HepG2 (cell line): ENCODE data around the gene HS3ST3B1. TPM values are rescaled to one million over a fixed set of nuclear protein-coding genes. Genes with fewer than 3 reads are reported as not detected.

Source experiments
- ATAC-seq: fragments of 200-7000 bp; cut with Tn5 transposase; 3 replicates; pipeline ENCODE4 v1.9.1; 2020; ENCODE audit warnings: mild to moderate bottlenecking, moderate library complexity
- BruUV-seq: library from RNA; stranded (reverse); fragments of 400-500 nt; replicated peaks from 2 replicates; lab custom pipeline; 2021; lab: Mats Ljungman, UMichigan
- CTCF ChIA-PET: fragments of 300-600 bp; formaldehyde crosslinking; extraction: SDS; loops from one replicate; lab custom pipeline; 2021; ENCODE audit warnings: low total read pairs, inconsistent platforms, low intra/inter-chr PET ratio; lab: Yijun Ruan, JAX
- POLR2A ChIA-PET: fragments of 350-600 bp; sonication (Branson Sonifier 250); formaldehyde crosslinking; loops from one replicate; lab custom pipeline; 2020; ENCODE audit warnings: antibody characterized with exemption, inconsistent platforms; lab: Yijun Ruan, JAX
- DNase-seq: peaks from one replicate; pipeline ENCODE4 v3.0.0-alpha.2; 2015; ENCODE audit warnings: low spot score
- FAIRE-seq: peaks from 3 replicates; lab custom pipeline; 2011; peaks lifted over from hg19 to GRCh38; lab: Jason Lieb, UNC
- H2AFZ ChIP-seq: one replicate; pipeline ENCODE4 v1.6.1; 2011; ENCODE audit warnings: low read length, inconsistent platforms
- H3K27ac ChIP-seq: fragments of 300-600 bp; 3 replicates; pipeline ENCODE4 v1.8.0; 2011; ENCODE audit warnings: mixed run types, mild to moderate bottlenecking, mixed read lengths, low read length, inconsistent platforms; ENCODE audit not compliant: insufficient read depth; ENCODE audit errors: extremely low read length
- H3K27me3 ChIP-seq, 2 experiments: fragments of 200-600 bp in 1 of 2; 2 replicates in 1 of 2; 3 replicates in 1 of 2; pipeline versions ENCODE4 v1.6.0 to v1.8.0; 2011; ENCODE audit warnings: low read length in 2 of 2, mild to moderate bottlenecking in 2 of 2, moderate library complexity in 2 of 2, inconsistent platforms in 1 of 2; ENCODE audit not compliant: insufficient read depth in 2 of 2, control insufficient read depth in 1 of 2
- H3K36me3 ChIP-seq, 2 experiments: fragments of 200-600 bp in 1 of 2; replicated peaks in 1 of 2; 2 replicates in 1 of 2; 3 replicates in 1 of 2; pipeline versions ENCODE4 v1.5.1 to v1.8.0; 2011; ENCODE audit warnings: low read length in 2 of 2, inconsistent platforms in 1 of 2; ENCODE audit not compliant: insufficient read depth in 2 of 2, control insufficient read depth in 1 of 2
- H3K4me1 ChIP-seq: 2 replicates; pipeline ENCODE4 v1.5.1; 2012; ENCODE audit warnings: low read length, inconsistent platforms; ENCODE audit not compliant: insufficient read depth
- H3K4me2 ChIP-seq: 2 replicates; pipeline ENCODE4 v1.6.0; 2011; ENCODE audit warnings: low read depth, low read length, inconsistent platforms
- H3K4me3 ChIP-seq, 3 experiments: fragments of 200-600 bp in 1 of 3; sonication (generic), shearing (Covaris generic) in 1 of 3; replicated peaks in 1 of 3; 2 replicates each; pipeline ENCODE4 v1.5.1; 2011 to 2016; ENCODE audit warnings: low read length in 3 of 3, inconsistent platforms in 2 of 3, low read depth in 2 of 3, mild to moderate bottlenecking in 2 of 3, control low read depth in 1 of 3, mixed read lengths in 1 of 3; ENCODE audit not compliant: insufficient read depth in 1 of 3
- H3K79me2 ChIP-seq: one replicate; pipeline ENCODE4 v1.6.1; 2011; ENCODE audit warnings: low read length, inconsistent platforms; ENCODE audit not compliant: insufficient read depth
- H3K9ac ChIP-seq: 2 replicates; pipeline ENCODE4 v1.6.0; 2011; ENCODE audit warnings: mild to moderate bottlenecking, low read depth, low read length, inconsistent platforms; ENCODE audit not compliant: insufficient read depth
- H3K9me3 ChIP-seq: 2 replicates; pipeline ENCODE4 v1.5.1; 2012; ENCODE audit warnings: mild to moderate bottlenecking, low read length
- H4K20me1 ChIP-seq: 2 replicates; pipeline ENCODE4 v1.6.0; 2011; ENCODE audit warnings: inconsistent platforms, mild to moderate bottlenecking, low read length, moderate library complexity; ENCODE audit not compliant: insufficient read depth
- KMT2B ChIP-seq: IDR thresholded peaks from 2 replicates; pipeline ENCODE4 v1.6.1; 2016; ENCODE audit warnings: missing genetic modification reagents, missing compliant biosample characterization
- MBD4 ChIP-seq: IDR thresholded peaks from 2 replicates; pipeline ENCODE4 v1.6.1; 2012; ENCODE audit warnings: low read length, inconsistent platforms, borderline replicate concordance
- RBFOX2 ChIP-seq: fragments of 200-400 bp; formaldehyde crosslinking; IDR thresholded peaks from 2 replicates; pipeline ENCODE4 v1.6.1; 2017; ENCODE audit warnings: low read depth, mild to moderate bottlenecking, low read length
- RCOR2 ChIP-seq: IDR thresholded peaks from 2 replicates; pipeline ENCODE4 v1.6.1; 2016; ENCODE audit warnings: missing biosample characterization, missing genetic modification reagents
- ZBTB26 ChIP-seq: IDR thresholded peaks from 2 replicates; pipeline ENCODE4 v1.6.1; 2016; ENCODE audit warnings: missing compliant biosample characterization, missing genetic modification reagents, borderline replicate concordance
- ZMYM3 ChIP-seq: sonication (generic); formaldehyde crosslinking; IDR thresholded peaks from 2 replicates; pipeline ENCODE4 v1.5.1; 2020; ENCODE audit warnings: mild to moderate bottlenecking, missing genetic modification reagents
- ZNF451 ChIP-seq: sonication (generic); formaldehyde crosslinking; IDR thresholded peaks from 2 replicates; pipeline ENCODE4 v1.5.0; 2020; ENCODE audit warnings: mild to moderate bottlenecking, missing genetic modification reagents
- ZNF468 ChIP-seq: sonication (generic); formaldehyde crosslinking; IDR thresholded peaks from 2 replicates; pipeline ENCODE4 v1.8.0; 2022; ENCODE audit warnings: mild to moderate bottlenecking, moderate library complexity, missing genetic modification reagents
- ZNF580 ChIP-seq: IDR thresholded peaks from 2 replicates; pipeline ENCODE4 v1.6.1; 2016; ENCODE audit warnings: low read depth, borderline replicate concordance
- ZNF766 ChIP-seq: sonication (generic); formaldehyde crosslinking; IDR thresholded peaks from 2 replicates; pipeline ENCODE4 v1.5.0; 2020; ENCODE audit warnings: missing genetic modification reagents, borderline replicate concordance
- ZNF768 ChIP-seq: sonication (generic); formaldehyde crosslinking; IDR thresholded peaks from 2 replicates; pipeline ENCODE4 v1.4.0; 2020; ENCODE audit warnings: missing genetic modification reagents
- ZSCAN31 ChIP-seq: sonication (generic); formaldehyde crosslinking; IDR thresholded peaks from 2 replicates; pipeline ENCODE4 v1.5.0; 2020; ENCODE audit warnings: low read depth, mild to moderate bottlenecking, missing genetic modification reagents
- ZSCAN9 ChIP-seq: IDR thresholded peaks from 2 replicates; pipeline ENCODE4 v1.6.1; 2016; ENCODE audit warnings: borderline replicate concordance
- WGBS: methylation state at CpG from one replicate; pipeline ENCODE4 v1.1.6; 2017; ENCODE audit warnings: low lambda C conversion rate; 5-methylcytosine and 5-hydroxymethylcytosine counted together
- in situ Hi-C: cut with HindIII; loops from 2 replicates; pipeline ENCODE4 v1.10.0; 2017; ENCODE audit warnings: low pct_unique_long_range_greater_than_20kb; ENCODE audit not compliant: extremely low pct_ligation_motif_present
- intact Hi-C: fragments of 100-400 bp; cut with micrococcal nuclease; formaldehyde crosslinking; loops from one replicate; pipeline ENCODE4 v1.10.0; 2022; ENCODE audit not compliant: unreplicated experiment
- polyA plus RNA-seq, 8 experiments: library from polyadenylated mRNA; depleted of rRNA in 3 of 8; stranded (reverse) in 7 of 8; unstranded in 1 of 8; fragments of >200 nt; fragmentation: Illumina TruSeq in 4 of 8; extraction: Trizol in 4 of 8; gene quantifications; 2 replicates each; pipeline versions ENCODE4 v1.2.1 to v1.2.3, GENCODE V29; 2011 to 2016; ENCODE audit warnings: low read depth in 4 of 8, missing spikeins in 1 of 8, mixed read lengths in 1 of 8; ENCODE audit not compliant: insufficient read depth in 1 of 8
- total RNA-seq, 5 experiments: library from RNA; depleted of rRNA; stranded (reverse); fragments of >200 nt; fragmentation: Illumina TruSeq; extraction: Trizol; gene quantifications; 2 replicates each; pipeline ENCODE4 v1.2.3, GENCODE V29; 2016; ENCODE audit warnings: low read depth in 1 of 5
- TF ChIP-seq, protein P1 (sequence below): sonication (generic); formaldehyde crosslinking; IDR thresholded peaks from 2 replicates; pipeline ENCODE4 v1.4.0; 2020; ENCODE audit warnings: missing genetic modification reagents
- TF ChIP-seq, protein P2 (sequence below): IDR thresholded peaks from 2 replicates; pipeline ENCODE4 v1.6.1; 2016; ENCODE audit warnings: missing genetic modification reagents, missing compliant biosample characterization

Gene HS3ST3B1
- total and polyA plus RNA-seq, 2 of the 13 experiments (the other 11 are each of a cell fraction or from before 2014, with no cell fraction given): 15.7 to 39.5 TPM

DNA sequence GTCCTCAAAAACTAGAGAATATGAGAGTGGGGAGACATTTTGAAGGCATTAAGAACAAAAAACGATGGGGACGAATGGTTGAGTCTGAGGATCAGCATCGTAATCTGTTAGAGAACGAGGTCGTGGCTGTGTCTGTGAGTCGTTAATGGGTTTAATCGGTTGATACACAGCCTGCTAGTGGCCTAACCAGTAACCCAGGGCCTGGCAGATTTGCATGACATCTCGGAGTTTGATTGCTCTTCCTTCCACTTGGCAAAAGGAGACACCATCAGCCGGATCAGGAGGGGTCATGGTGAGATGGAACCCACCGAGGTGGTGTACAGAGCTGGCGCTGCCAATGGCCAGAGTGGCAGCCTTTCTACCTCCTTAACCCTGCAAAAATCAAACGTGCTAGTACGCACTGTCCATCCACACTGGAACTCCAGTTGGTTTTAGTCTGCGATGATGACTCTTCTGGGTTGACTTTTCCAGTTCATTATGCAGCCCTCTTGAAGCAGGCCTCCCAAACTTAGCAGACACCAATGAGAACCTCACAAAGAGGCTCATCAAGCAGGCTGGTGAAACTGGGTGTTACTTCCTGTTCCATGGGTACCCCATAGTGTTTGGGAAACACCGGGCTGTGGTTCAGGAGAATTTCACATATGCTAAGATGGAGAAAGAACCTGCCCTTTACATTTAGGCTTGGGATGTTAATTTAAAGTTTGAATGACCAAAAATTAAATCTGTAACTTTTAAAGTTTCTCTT lies 4.1 kb downstream of the HS3ST3B1 start (continued):
- TF ChIP-seq, protein P1, sequence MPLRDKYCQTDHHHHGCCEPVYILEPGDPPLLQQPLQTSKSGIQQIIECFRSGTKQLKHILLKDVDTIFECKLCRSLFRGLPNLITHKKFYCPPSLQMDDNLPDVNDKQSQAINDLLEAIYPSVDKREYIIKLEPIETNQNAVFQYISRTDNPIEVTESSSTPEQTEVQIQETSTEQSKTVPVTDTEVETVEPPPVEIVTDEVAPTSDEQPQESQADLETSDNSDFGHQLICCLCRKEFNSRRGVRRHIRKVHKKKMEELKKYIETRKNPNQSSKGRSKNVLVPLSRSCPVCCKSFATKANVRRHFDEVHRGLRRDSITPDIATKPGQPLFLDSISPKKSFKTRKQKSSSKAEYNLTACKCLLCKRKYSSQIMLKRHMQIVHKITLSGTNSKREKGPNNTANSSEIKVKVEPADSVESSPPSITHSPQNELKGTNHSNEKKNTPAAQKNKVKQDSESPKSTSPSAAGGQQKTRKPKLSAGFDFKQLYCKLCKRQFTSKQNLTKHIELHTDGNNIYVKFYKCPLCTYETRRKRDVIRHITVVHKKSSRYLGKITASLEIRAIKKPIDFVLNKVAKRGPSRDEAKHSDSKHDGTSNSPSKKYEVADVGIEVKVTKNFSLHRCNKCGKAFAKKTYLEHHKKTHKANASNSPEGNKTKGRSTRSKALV: no peak
- TF ChIP-seq ZNF468 (CRISPR knock-in tag) (no peak), ZNF451 (no peak), KMT2B (CRISPR knock-in tag) (0 out of 2 replicates have a peak, but pooled peaks have one; percentile 27)
- TF ChIP-seq, protein P2, sequence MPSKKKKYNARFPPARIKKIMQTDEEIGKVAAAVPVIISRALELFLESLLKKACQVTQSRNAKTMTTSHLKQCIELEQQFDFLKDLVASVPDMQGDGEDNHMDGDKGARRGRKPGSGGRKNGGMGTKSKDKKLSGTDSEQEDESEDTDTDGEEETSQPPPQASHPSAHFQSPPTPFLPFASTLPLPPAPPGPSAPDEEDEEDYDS (CRISPR knock-in tag): 0 out of 2 replicates have a peak, but pooled peaks have one; percentile 41

DNA sequence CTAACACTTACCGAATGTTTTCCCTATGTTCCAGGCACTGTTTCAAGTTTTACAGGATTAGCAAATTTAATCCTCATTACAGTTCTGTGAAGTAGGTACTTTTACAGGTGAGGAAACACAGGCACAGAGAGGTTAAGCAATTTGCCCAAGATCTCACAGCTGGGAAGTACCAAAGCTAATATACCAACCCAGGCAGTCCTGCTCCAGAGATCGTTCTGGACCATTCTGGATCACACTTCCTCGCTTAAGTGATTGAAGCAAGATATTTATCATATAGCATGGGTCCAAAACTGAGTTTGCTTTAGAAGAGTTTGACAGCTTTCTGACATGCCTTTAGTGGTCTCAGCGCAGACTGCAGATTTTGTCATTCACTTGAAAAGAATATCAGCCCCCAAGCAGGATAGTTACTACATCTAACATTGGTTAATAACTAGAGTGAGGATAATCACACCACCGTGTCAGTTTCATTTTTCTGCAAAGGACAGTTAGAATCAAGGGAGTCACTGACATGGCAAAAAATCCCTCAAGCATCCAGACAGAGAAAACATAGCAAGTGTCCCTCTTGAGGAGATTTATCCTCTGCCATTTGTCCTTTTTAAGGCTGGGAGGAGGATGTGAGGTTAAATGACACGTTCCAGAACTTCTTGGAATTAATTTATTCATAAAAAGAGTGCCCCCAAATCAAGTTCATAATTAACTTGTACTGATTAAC lies 5.1 kb downstream of the HS3ST3B1 start:
- DNase-seq (no peak), FAIRE-seq (no peak), ATAC-seq (no peak)
- intact Hi-C loops (loop anchor here (10.0 kb wide), 1 partner anchor 479 kb away; no protein-coding TSS in a partner anchor), in situ Hi-C loops (loop anchor here (5.0 kb wide), 1 partner anchor 66 kb away; no protein-coding TSS in a partner anchor)
- peak overlapping the region; percentile 90 for H3K9ac ChIP-seq
- no peaks in the 10 kb centered on the region; a peak in 1 of 5 replicates for H3K27me3 ChIP-seq
- peak overlapping the region; percentile 95 for H3K4me2 ChIP-seq
- H3K79me2 ChIP-seq: peaks cover 98% of the 10 kb centered on the region
- peaks cover 36% of the 10 kb centered on the region for H4K20me1 ChIP-seq
- CTCF ChIA-PET: no interaction called here
- no TSS peak for BruUV-seq
- POLR2A ChIA-PET: interaction anchor here (0.6 to 14.0 kb wide), 3 partner anchors 68 to 1288 kb away, joined by 3 to 288 read pairs (median 3); partner anchors contain the start of gene ELAC2
- H3K4me3 ChIP-seq: peak overlapping the region; percentile 92 to 99 (median 99); a peak in 5 of 6 replicates
- peaks cover 37% of the 10 kb centered on the region for H3K4me1 ChIP-seq
- WGBS: 9% methylated on average over 6 of the region's 6 CpGs
- no peak overlapping the region for H2AFZ ChIP-seq
- TF ChIP-seq RBFOX2: peak; percentile 10; the same call in 1 of the 2 replicates
- TF ChIP-seq MBD4: 0 out of 2 replicates have a peak, but pooled peaks have one; percentile 39
- TF ChIP-seq ZNF768 (CRISPR knock-in tag): peak; percentile 87; the same call in 1 of the 2 replicates
- TF ChIP-seq ZMYM3: peak; percentile 79
- TF ChIP-seq ZNF580 (CRISPR knock-in tag): no peak
- TF ChIP-seq ZSCAN9 (CRISPR knock-in tag): 0 out of 2 replicates have a peak, but pooled peaks have one; percentile 22
- 0 out of 2 replicates have a peak, but pooled peaks have one; percentile 19 for TF ChIP-seq ZSCAN31 (CRISPR knock-in tag)
- TF ChIP-seq RCOR2 (CRISPR knock-in tag): 0 out of 2 replicates have a peak, but pooled peaks have one; percentile 33
- TF ChIP-seq ZNF766: no peak
- TF ChIP-seq ZBTB26 (CRISPR knock-in tag): peak; percentile 98
- H3K27ac ChIP-seq: peak overlapping the region; percentile 93
- H3K36me3 ChIP-seq: peaks cover 6 to 14% of the 10 kb centered on the region in 2 experiments; a peak in 4 of 5 replicates
- no peaks in the 10 kb centered on the region for H3K9me3 ChIP-seq
